Calu3 (cell line): ENCODE results near the gene TENT5C. TPM values are rescaled to one million over a fixed set of nuclear protein-coding genes. Genes with fewer than 3 reads are reported as not detected.

Experiments used
- BruUV-seq: library from RNA; stranded (reverse); fragments of 400-500 nt; replicated peaks from 2 replicates; lab custom pipeline; 2021; lab: Mats Ljungman, UMichigan
- CTCF ChIA-PET: fragments of 300-600 bp; sonication (Branson Sonifier 250); formaldehyde crosslinking; loops from one replicate; lab custom pipeline; 2022; ENCODE audit warnings: antibody characterized with exemption; lab: Charles Lee
- DNase-seq: peaks from one replicate; pipeline ENCODE4 v3.0.0; 2022
- H3K27ac Mint-ChIP-seq: one replicate; pipeline ENCODE4 v1.8.0; 2022; ENCODE audit warnings: mixed read lengths; ENCODE audit not compliant: unreplicated experiment
- H3K27me3 Mint-ChIP-seq: one replicate; pipeline ENCODE4 v1.8.0; 2022; ENCODE audit warnings: mixed read lengths; ENCODE audit not compliant: unreplicated experiment
- H3K36me3 Mint-ChIP-seq: one replicate; pipeline ENCODE4 v1.8.0; 2022; ENCODE audit warnings: mild to moderate bottlenecking, moderate library complexity, mixed read lengths; ENCODE audit not compliant: insufficient read depth, unreplicated experiment
- H3K4me1 Mint-ChIP-seq: one replicate; pipeline ENCODE4 v1.8.0; 2022; ENCODE audit warnings: mild to moderate bottlenecking, low read depth, mixed read lengths; ENCODE audit not compliant: unreplicated experiment
- H3K4me3 Mint-ChIP-seq: one replicate; pipeline ENCODE4 v1.8.0; 2022; ENCODE audit warnings: mild to moderate bottlenecking, low read depth, moderate library complexity, mixed read lengths; ENCODE audit not compliant: unreplicated experiment
- H3K9me3 Mint-ChIP-seq: one replicate; pipeline ENCODE4 v1.8.0; 2022; ENCODE audit warnings: low read depth, mixed read lengths; ENCODE audit not compliant: unreplicated experiment
- CTCF ChIP-seq: fragments of 200-600 bp; IDR thresholded peaks from one replicate; pipeline ENCODE4 v1.8.0; 2022; ENCODE audit warnings: antibody characterized with exemption; ENCODE audit not compliant: unreplicated experiment
- intact Hi-C: fragments of 100-400 bp; cut with micrococcal nuclease; formaldehyde crosslinking; loops from one replicate; pipeline ENCODE4 v1.10.0; 2022; ENCODE audit not compliant: unreplicated experiment
- total RNA-seq: library from RNA; stranded (reverse); gene quantifications from 2 replicates; pipeline ENCODE4 v1.2.3, GENCODE V29; 2022

Gene TENT5C
- total RNA-seq, 1 experiment from 2014 or later = 0.28 TPM

- CTCF ChIA-PET = no interaction called here
- intact Hi-C loops = no loop called here
- no TSS peak for BruUV-seq
- no peak for DNase-seq
- peaks cover 4% of the 10 kb centered on the region for H3K36me3 Mint-ChIP-seq
- H3K4me3 Mint-ChIP-seq = no peak overlapping the region
- peaks cover 36% of the 10 kb centered on the region for H3K27me3 Mint-ChIP-seq
- no peaks in the 10 kb centered on the region for H3K9me3 Mint-ChIP-seq
- no peak for TF ChIP-seq CTCF
- H3K4me1 Mint-ChIP-seq = peaks cover 21% of the 10 kb centered on the region
- no peak overlapping the region for H3K27ac Mint-ChIP-seq
Observed at GRCh38 chr1:117655220-117655577, 49.4 kb downstream of the TENT5C start.

GRCh38 chr1:117656202-117656641, 50.4 kb downstream of the TENT5C start:
- peaks cover 21% of the 10 kb centered on the region for H3K4me1 Mint-ChIP-seq
- H3K4me3 Mint-ChIP-seq = no peak overlapping the region
- peaks cover 36% of the 10 kb centered on the region for H3K27me3 Mint-ChIP-seq
- intact Hi-C loops = no loop called here
- BruUV-seq = no TSS peak
- H3K36me3 Mint-ChIP-seq = peaks cover 4% of the 10 kb centered on the region
- no peak for DNase-seq
- no peaks in the 10 kb centered on the region for H3K9me3 Mint-ChIP-seq
- CTCF ChIA-PET = no interaction called here
- no peak overlapping the region for H3K27ac Mint-ChIP-seq
- no peak for TF ChIP-seq CTCF

GRCh38 chr1:117657031-117657430, 51.2 kb downstream of the TENT5C start:
- Mint-ChIP-seq H3K36me3 (peaks cover 4% of the 10 kb centered on the region), H3K27ac (no peak overlapping the region), H3K4me1 (peaks cover 21% of the 10 kb centered on the region), H3K27me3 (peaks cover 32% of the 10 kb centered on the region), H3K4me3 (no peak overlapping the region), H3K9me3 (no peaks in the 10 kb centered on the region)
- no peak for TF ChIP-seq CTCF
- DNase-seq = peak; percentile 9
- CTCF ChIA-PET = interaction anchor here (0.7 to 0.8 kb wide), 3 partner anchors 39 to 742 kb away, joined by 3 read pairs; no protein-coding TSS in a partner anchor
- BruUV-seq = no TSS peak
- intact Hi-C loops = no loop called here

- Mint-ChIP-seq H3K4me3 (no peak overlapping the region), H3K27me3 (peaks cover 21% of the 10 kb centered on the region), H3K36me3 (peaks cover 4% of the 10 kb centered on the region), H3K9me3 (no peaks in the 10 kb centered on the region), H3K27ac (no peak overlapping the region), H3K4me1 (peaks cover 21% of the 10 kb centered on the region)
- intact Hi-C loops = no loop called here
- no peak for TF ChIP-seq CTCF
- no peak for DNase-seq
- no TSS peak for BruUV-seq
- CTCF ChIA-PET = interaction anchor here (0.7 kb wide), 1 partner anchor 1676 kb away, joined by 4 read pairs; no protein-coding TSS in a partner anchor
Observed at GRCh38 chr1:117657949-117658660, 52.3 kb downstream of the TENT5C start.
